Tibial nerve (tissue), 4 donors: ENCODE measurements around the gene TUBB3. TPM values are rescaled to one million over a fixed set of nuclear protein-coding genes. Genes with fewer than 3 reads are reported as not detected.

ENCODE experiments used
- DNase-seq, 2 donors: peaks; one replicate each; pipeline ENCODE4 v3.0.0-alpha.2; 2019; ENCODE audit warnings: low spot score in 2 of 2
- H3K27ac ChIP-seq, 4 donors: fragments of 200-600 bp; sonication (generic) in 3 of 4; one replicate each; pipeline ENCODE4 v1.5.1; 2017 to 2019; ENCODE audit warnings: mild to moderate bottlenecking in 1 of 4
- H3K27me3 ChIP-seq, 2 donors: fragments of 200-600 bp; sonication (generic) in 1 of 2; one replicate each; pipeline versions ENCODE4 v1.5.1 to v1.6.0; 2017 to 2019
- H3K36me3 ChIP-seq, 3 donors: fragments of 200-600 bp; sonication (generic); one replicate each; pipeline ENCODE4 v1.5.1; 2018 to 2019
- H3K4me1 ChIP-seq, 4 donors: fragments of 200-600 bp; sonication (generic) in 3 of 4; one replicate each; pipeline ENCODE4 v1.5.1; 2017 to 2019
- H3K4me3 ChIP-seq, 4 donors: fragments of 200-600 bp; sonication (generic) in 3 of 4; one replicate each; pipeline ENCODE4 v1.5.1; 2017 to 2019; ENCODE audit warnings: mild to moderate bottlenecking in 1 of 4, moderate library complexity in 1 of 4
- H3K9me3 ChIP-seq, 4 donors: fragments of 200-600 bp; sonication (generic) in 3 of 4; one replicate each; pipeline ENCODE4 v1.5.1; 2017 to 2019
- EP300 ChIP-seq, 2 donors: sonication (generic); formaldehyde crosslinking; IDR thresholded peaks; one replicate each; pipeline ENCODE4 v1.6.1; 2017; ENCODE audit warnings: antibody characterized with exemption in 2 of 2, mild to moderate bottlenecking in 1 of 2
- POLR2A ChIP-seq, 2 donors: fragments of 450-650 bp; IDR thresholded peaks; one replicate each; pipeline ENCODE4 v1.6.1; 2017; ENCODE audit warnings: antibody characterized with exemption in 2 of 2, mild to moderate bottlenecking in 2 of 2, moderate library complexity in 2 of 2
- WGBS, 2 donors: methylation state at CpG; one replicate each; pipeline ENCODE4 v1.1.5; 2018; 5-methylcytosine and 5-hydroxymethylcytosine counted together
- total RNA-seq, 4 donors: library from RNA; depleted of rRNA; stranded (reverse); fragments of >200 nt; gene quantifications; one replicate each; pipeline ENCODE4 v1.1.0, GENCODE V29; 2016
- TF ChIP-seq, protein P1 (sequence below), 5 experiments: fragments of 200-600 bp in 3 of 5; fragments of 450-650 bp in 2 of 5; sonication (generic) in 3 of 5; IDR thresholded peaks; one replicate each; pipeline ENCODE4 v1.5.1; 2016 to 2019; ENCODE audit warnings: antibody characterized with exemption in 5 of 5, mild to moderate bottlenecking in 3 of 5, moderate library complexity in 2 of 5

TUBB3 gene
- total RNA-seq, 4 donors from 2014 or later, result 0.59 to 12.0 (median 3.5) TPM; not detected in 1

DNA sequence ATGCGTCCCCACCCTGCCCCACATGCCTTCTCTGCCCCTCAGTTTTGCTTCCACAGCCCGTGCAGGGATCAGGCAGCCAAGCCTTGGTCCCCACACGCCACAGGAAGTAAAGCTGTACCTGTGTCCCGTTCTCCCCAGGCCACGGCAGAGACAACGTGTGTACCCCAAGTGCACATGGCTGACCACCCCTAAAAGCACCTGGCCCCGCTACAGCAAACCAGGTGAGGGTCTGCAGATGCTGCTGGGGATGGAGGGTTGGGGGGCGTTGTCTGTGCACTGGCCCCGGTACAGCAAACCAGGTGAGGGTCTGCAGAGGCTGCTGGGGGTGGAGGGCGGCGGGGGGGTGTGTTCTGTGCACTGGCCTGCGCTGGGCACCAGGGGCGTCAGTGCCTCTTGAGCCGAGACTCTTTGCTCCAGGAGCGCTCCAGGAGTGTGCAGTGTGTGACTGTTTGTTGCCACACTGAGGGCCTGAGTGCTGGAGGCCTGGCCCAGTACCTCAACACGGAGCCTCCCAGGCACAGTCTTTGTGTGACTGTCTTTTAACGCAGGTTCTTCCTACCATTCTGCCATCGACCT lies 31.0 kb upstream of the TUBB3 start:
- H3K4me3 ChIP-seq, result no peak overlapping the region
- 89 to 91% methylated on average over 18 of the region's 18 CpGs for WGBS, 2 donors
- peak overlapping the region in 1 of 4 donors; percentile 81 for H3K27ac ChIP-seq
- TF ChIP-seq, protein P1, sequence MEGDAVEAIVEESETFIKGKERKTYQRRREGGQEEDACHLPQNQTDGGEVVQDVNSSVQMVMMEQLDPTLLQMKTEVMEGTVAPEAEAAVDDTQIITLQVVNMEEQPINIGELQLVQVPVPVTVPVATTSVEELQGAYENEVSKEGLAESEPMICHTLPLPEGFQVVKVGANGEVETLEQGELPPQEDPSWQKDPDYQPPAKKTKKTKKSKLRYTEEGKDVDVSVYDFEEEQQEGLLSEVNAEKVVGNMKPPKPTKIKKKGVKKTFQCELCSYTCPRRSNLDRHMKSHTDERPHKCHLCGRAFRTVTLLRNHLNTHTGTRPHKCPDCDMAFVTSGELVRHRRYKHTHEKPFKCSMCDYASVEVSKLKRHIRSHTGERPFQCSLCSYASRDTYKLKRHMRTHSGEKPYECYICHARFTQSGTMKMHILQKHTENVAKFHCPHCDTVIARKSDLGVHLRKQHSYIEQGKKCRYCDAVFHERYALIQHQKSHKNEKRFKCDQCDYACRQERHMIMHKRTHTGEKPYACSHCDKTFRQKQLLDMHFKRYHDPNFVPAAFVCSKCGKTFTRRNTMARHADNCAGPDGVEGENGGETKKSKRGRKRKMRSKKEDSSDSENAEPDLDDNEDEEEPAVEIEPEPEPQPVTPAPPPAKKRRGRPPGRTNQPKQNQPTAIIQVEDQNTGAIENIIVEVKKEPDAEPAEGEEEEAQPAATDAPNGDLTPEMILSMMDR (IDR thresholded peaks at IDR 0.05), result no peak
- TF ChIP-seq POLR2A (IDR thresholded peaks at IDR 0.05) (no peak), EP300 (IDR thresholded peaks at IDR 0.05) (no peak)
- H3K27me3 ChIP-seq, result no peaks in the 10 kb centered on the region
- DNase-seq, result no peak
- peaks cover 0 to 23% (median 0%) of the 10 kb centered on the region in 4 donors for H3K4me1 ChIP-seq
- H3K36me3 ChIP-seq, result peaks cover 7 to 100% (median 45%) of the 10 kb centered on the region in 3 donors
- H3K9me3 ChIP-seq, result no peaks in the 10 kb centered on the region

DNA sequence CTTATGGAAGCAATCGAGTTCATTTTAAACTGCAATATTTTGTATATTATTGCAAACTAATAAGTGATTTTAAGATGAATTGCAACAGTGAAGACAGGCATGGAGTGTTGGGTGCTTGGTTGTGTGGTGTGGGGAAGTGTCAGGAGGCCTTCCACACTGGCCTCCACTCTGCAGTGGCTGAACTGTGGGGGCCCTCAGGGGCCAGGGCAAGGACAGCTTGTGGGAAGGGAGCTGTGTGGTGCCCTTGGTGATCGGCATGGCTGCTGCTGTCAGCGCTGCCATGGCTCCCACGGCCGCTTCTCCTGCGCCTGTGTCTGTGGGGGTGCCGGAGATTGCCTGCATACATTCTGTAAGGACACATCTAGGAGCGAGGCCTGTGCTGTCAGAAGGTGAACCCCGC lies 30.5 kb upstream of the TUBB3 start:
- Histone ChIP-seq H3K4me3 (no peak overlapping the region), H3K36me3 (peaks cover 4 to 100% (median 40%) of the 10 kb centered on the region in 3 donors), H3K4me1 (peaks cover 0 to 23% (median 0%) of the 10 kb centered on the region in 4 donors), H3K27me3 (no peaks in the 10 kb centered on the region), H3K27ac (no peak overlapping the region), H3K9me3 (no peaks in the 10 kb centered on the region)
- WGBS, 2 donors, result 93 to 94% methylated on average over 9 of the region's 9 CpGs
- TF ChIP-seq EP300 (IDR thresholded peaks at IDR 0.05), result no peak
- TF ChIP-seq, protein P1 (IDR thresholded peaks at IDR 0.05), result no peak
- no peak for DNase-seq

DNA sequence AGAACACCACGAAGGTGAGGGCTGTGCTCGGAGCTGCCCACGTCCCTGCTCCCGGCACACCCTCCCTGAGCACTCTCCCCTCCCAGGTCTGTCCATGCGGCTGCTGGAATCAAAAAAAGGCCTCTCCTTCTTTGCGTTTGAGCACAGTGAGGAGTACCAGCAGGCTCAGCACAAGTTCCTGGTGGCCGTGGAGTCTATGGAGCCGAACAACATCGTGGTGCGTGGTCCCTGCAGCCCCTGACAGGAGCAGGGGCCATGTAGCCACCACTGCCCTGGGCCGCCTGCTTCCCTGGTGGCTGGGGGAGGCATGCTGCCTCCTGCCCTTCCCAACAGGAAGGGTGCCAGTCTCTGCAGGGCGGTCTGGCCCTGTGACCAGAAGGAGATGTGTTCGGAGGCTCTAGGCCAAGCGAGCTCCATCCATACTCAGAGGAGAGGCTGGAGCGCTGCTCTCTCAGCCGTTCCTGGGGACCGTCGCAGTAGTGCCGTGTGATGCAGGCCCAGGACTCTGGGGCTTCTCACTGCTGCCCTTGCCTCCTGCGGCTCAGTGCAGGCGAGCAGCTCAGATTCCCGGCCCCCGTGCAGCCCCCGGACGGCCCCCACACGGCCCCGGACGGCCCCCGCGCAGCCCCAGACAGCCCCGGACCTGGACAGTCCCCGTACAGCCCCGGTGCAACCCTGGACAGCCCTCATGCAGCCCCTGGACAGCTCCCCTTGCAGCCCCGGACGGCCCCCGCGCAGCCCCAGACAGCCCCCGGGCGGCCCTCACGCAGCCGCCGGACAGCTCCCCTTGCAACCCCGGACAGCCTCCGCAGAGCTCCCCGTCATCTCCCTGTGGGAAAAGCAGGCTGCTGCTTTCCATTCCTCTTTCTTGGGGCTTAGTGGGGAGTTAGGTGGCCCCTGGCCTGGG lies 29.2 kb upstream of the TUBB3 start:
- H3K9me3 ChIP-seq, result no peaks in the 10 kb centered on the region
- H3K27ac ChIP-seq, result no peak overlapping the region
- WGBS, 2 donors, result 90 to 92% methylated on average over 30 to 36 of the region's 45 CpGs
- H3K4me3 ChIP-seq, result no peak overlapping the region
- peaks cover 0 to 23% (median 0%) of the 10 kb centered on the region in 4 donors for H3K4me1 ChIP-seq
- peaks cover 2 to 100% (median 35%) of the 10 kb centered on the region in 3 donors for H3K36me3 ChIP-seq
- H3K27me3 ChIP-seq, result no peaks in the 10 kb centered on the region
- no peak for DNase-seq
- TF ChIP-seq POLR2A (IDR thresholded peaks at IDR 0.05), result no peak
- TF ChIP-seq, protein P1 (IDR thresholded peaks at IDR 0.05), result no peak
- no peak for TF ChIP-seq EP300 (IDR thresholded peaks at IDR 0.05)

- peaks cover 0 to 14% (median 0%) of the 10 kb centered on the region in 4 donors for H3K4me1 ChIP-seq
- no peak for DNase-seq
- H3K27me3 ChIP-seq, result no peaks in the 10 kb centered on the region
- no peak overlapping the region for H3K4me3 ChIP-seq
- 91 to 92% methylated on average over 26 of the region's 26 CpGs for whole genome bisulfite sequencing, 2 donors
- peaks cover 5 to 100% (median 38%) of the 10 kb centered on the region in 3 donors for H3K36me3 ChIP-seq
- no peaks in the 10 kb centered on the region for H3K9me3 ChIP-seq
- TF ChIP-seq POLR2A (IDR thresholded peaks at IDR 0.05) (no peak), EP300 (IDR thresholded peaks at IDR 0.05) (no peak)
- TF ChIP-seq, protein P1 (IDR thresholded peaks at IDR 0.05), result no peak
- H3K27ac ChIP-seq, result no peak overlapping the region
Observed at GRCh38 chr16:89895482-89896250, 27.5 kb upstream of the TUBB3 start.
